ENCODE results near the gene CXCR4. TPM values are rescaled to one million over a fixed set of nuclear protein-coding genes. Genes with fewer than 3 reads are reported as not detected.

The CXCR4 gene
- polyA plus RNA-seq, 4 donors: 4.5 to 24.8 (median 8.5) TPM

GRCh38 chr2:136129601-136130000, 11.7 kb upstream of the CXCR4 start:
- Histone ChIP-seq H3K9me3 (ENCODE audit: control insufficient read depth in 2 of 2, insufficient read depth in 1 of 2, low read depth in 1 of 2, low read length in 1 of 2) (no peaks in the 10 kb centered on the region), H3K27me3 (ENCODE audit: control insufficient read depth in 3 of 3, insufficient read depth in 3 of 3, low read length in 3 of 3) (peaks cover 0 to 20% (median 0%) of the 10 kb centered on the region in 3 donors), H3K27ac (ENCODE audit: low read depth in 1 of 3, low read length in 2 of 3) (peak overlapping the region in 1 of 3 donors; percentile 89), H3K36me3 (ENCODE audit: control insufficient read depth in 3 of 3, insufficient read depth in 2 of 3, low read depth in 1 of 3, low read length in 3 of 3) (no peaks in the 10 kb centered on the region), H3K4me3 (ENCODE audit: low read depth in 1 of 3, low read length in 3 of 3) (no peak overlapping the region), H3K4me1 (ENCODE audit: control insufficient read depth in 3 of 3, insufficient read depth in 2 of 3, low read depth in 1 of 3, low read length in 2 of 3) (peaks cover 0 to 2% (median 0%) of the 10 kb centered on the region in 3 donors)
- no peak for FAIRE-seq
- DNase-seq: peak in 1 of 2 donors; percentile 56
- WGBS, 3 donors: 67 to 84% (median 70%) methylated on average over 4 of the region's 4 CpGs

GRCh38 chr2:136128905-136129304, 11.0 kb upstream of the CXCR4 start:
- no peak for FAIRE-seq

GRCh38 chr2:136128366-136128765, 10.4 kb upstream of the CXCR4 start:
- peak overlapping the region in 1 of 3 donors; percentile 89 for H3K27ac ChIP-seq (ENCODE audit: low read depth in 1 of 3, low read length in 2 of 3)
- H3K36me3 ChIP-seq (ENCODE audit: control insufficient read depth in 3 of 3, insufficient read depth in 2 of 3, low read depth in 1 of 3, low read length in 3 of 3): no peaks in the 10 kb centered on the region
- H3K4me1 ChIP-seq (ENCODE audit: control insufficient read depth in 3 of 3, insufficient read depth in 2 of 3, low read depth in 1 of 3, low read length in 2 of 3): peaks cover 0 to 2% (median 0%) of the 10 kb centered on the region in 3 donors
- FAIRE-seq (no peak), DNase-seq (no peak)
- no peaks in the 10 kb centered on the region for H3K9me3 ChIP-seq (ENCODE audit: control insufficient read depth in 2 of 2, insufficient read depth in 1 of 2, low read depth in 1 of 2, low read length in 1 of 2)
- peaks cover 0 to 23% (median 0%) of the 10 kb centered on the region in 3 donors for H3K27me3 ChIP-seq (ENCODE audit: control insufficient read depth in 3 of 3, insufficient read depth in 3 of 3, low read length in 3 of 3)
- no peak overlapping the region for H3K4me3 ChIP-seq (ENCODE audit: low read depth in 1 of 3, low read length in 3 of 3)
- WGBS, 3 donors: 94 to 97% (median 94%) methylated on average over 2 of the region's 2 CpGs

More at GRCh38 chr2:136128905-136129304, 11.0 kb upstream of the CXCR4 start:
- Histone ChIP-seq H3K27me3 (ENCODE audit: control insufficient read depth in 3 of 3, insufficient read depth in 3 of 3, low read length in 3 of 3) (peaks cover 0 to 23% (median 0%) of the 10 kb centered on the region in 3 donors), H3K27ac (ENCODE audit: low read depth in 1 of 3, low read length in 2 of 3) (peak overlapping the region in 2 of 3 donors; percentile 45 to 89), H3K36me3 (ENCODE audit: control insufficient read depth in 3 of 3, insufficient read depth in 2 of 3, low read depth in 1 of 3, low read length in 3 of 3) (no peaks in the 10 kb centered on the region), H3K4me1 (ENCODE audit: control insufficient read depth in 3 of 3, insufficient read depth in 2 of 3, low read depth in 1 of 3, low read length in 2 of 3) (peaks cover 0 to 2% (median 0%) of the 10 kb centered on the region in 3 donors), H3K4me3 (ENCODE audit: low read depth in 1 of 3, low read length in 3 of 3) (no peak overlapping the region), H3K9me3 (ENCODE audit: control insufficient read depth in 2 of 2, insufficient read depth in 1 of 2, low read depth in 1 of 2, low read length in 1 of 2) (no peaks in the 10 kb centered on the region)
- 30 to 56% (median 44%) methylated on average over 1 of the region's 1 CpG for WGBS, 3 donors
- DNase-seq: no peak

- H3K27ac ChIP-seq (ENCODE audit: low read depth in 1 of 3, low read length in 2 of 3): no peak overlapping the region
These were observed 9.4 kb upstream of the CXCR4 start for GRCh38 chr2:136127356-136127755.

GRCh38 chr2:136126421-136126926, 8.5 kb upstream of the CXCR4 start:
- H3K27me3 ChIP-seq (ENCODE audit: control insufficient read depth in 3 of 3, insufficient read depth in 3 of 3, low read length in 3 of 3): peaks cover 0 to 23% (median 0%) of the 10 kb centered on the region in 3 donors
- no peaks in the 10 kb centered on the region for H3K36me3 ChIP-seq (ENCODE audit: control insufficient read depth in 3 of 3, insufficient read depth in 2 of 3, low read depth in 1 of 3, low read length in 3 of 3)
- peaks cover 0 to 2% (median 0%) of the 10 kb centered on the region in 3 donors for H3K4me1 ChIP-seq (ENCODE audit: control insufficient read depth in 3 of 3, insufficient read depth in 2 of 3, low read depth in 1 of 3, low read length in 2 of 3)
- WGBS, 3 donors: 72 to 89% (median 76%) methylated on average over 6 of the region's 6 CpGs
- DNase-seq (no peak), FAIRE-seq (no peak)
- no peak overlapping the region for H3K4me3 ChIP-seq (ENCODE audit: low read depth in 1 of 3, low read length in 3 of 3)
- no peaks in the 10 kb centered on the region for H3K9me3 ChIP-seq (ENCODE audit: control insufficient read depth in 2 of 2, insufficient read depth in 1 of 2, low read depth in 1 of 2, low read length in 1 of 2)
- no peak overlapping the region for H3K27ac ChIP-seq (ENCODE audit: low read depth in 1 of 3, low read length in 2 of 3)

More at GRCh38 chr2:136127356-136127755, 9.4 kb upstream of the CXCR4 start:
- 79 to 85% (median 82%) methylated on average over 6 of the region's 6 CpGs for WGBS, 3 donors
- H3K4me1 ChIP-seq (ENCODE audit: control insufficient read depth in 3 of 3, insufficient read depth in 2 of 3, low read depth in 1 of 3, low read length in 2 of 3): peaks cover 0 to 2% (median 0%) of the 10 kb centered on the region in 3 donors
- H3K36me3 ChIP-seq (ENCODE audit: control insufficient read depth in 3 of 3, insufficient read depth in 2 of 3, low read depth in 1 of 3, low read length in 3 of 3): no peaks in the 10 kb centered on the region
- DNase-seq: no peak
- no peaks in the 10 kb centered on the region for H3K9me3 ChIP-seq (ENCODE audit: control insufficient read depth in 2 of 2, insufficient read depth in 1 of 2, low read depth in 1 of 2, low read length in 1 of 2)
- no peak for FAIRE-seq
- peaks cover 0 to 23% (median 0%) of the 10 kb centered on the region in 3 donors for H3K27me3 ChIP-seq (ENCODE audit: control insufficient read depth in 3 of 3, insufficient read depth in 3 of 3, low read length in 3 of 3)
- H3K4me3 ChIP-seq (ENCODE audit: low read depth in 1 of 3, low read length in 3 of 3): no peak overlapping the region

- H3K27me3 ChIP-seq (ENCODE audit: control insufficient read depth in 3 of 3, insufficient read depth in 3 of 3, low read length in 3 of 3): peaks cover 0 to 23% (median 0%) of the 10 kb centered on the region in 3 donors
- H3K4me3 ChIP-seq (ENCODE audit: low read depth in 1 of 3, low read length in 3 of 3): no peak overlapping the region
- H3K4me1 ChIP-seq (ENCODE audit: control insufficient read depth in 3 of 3, insufficient read depth in 2 of 3, low read depth in 1 of 3, low read length in 2 of 3): peaks cover 0 to 2% (median 0%) of the 10 kb centered on the region in 3 donors
- FAIRE-seq (no peak), DNase-seq (no peak)
- 42 to 60% (median 46%) methylated on average over 12 of the region's 12 CpGs for WGBS, 3 donors
- no peak overlapping the region for H3K27ac ChIP-seq (ENCODE audit: low read depth in 1 of 3, low read length in 2 of 3)
- no peaks in the 10 kb centered on the region for H3K9me3 ChIP-seq (ENCODE audit: control insufficient read depth in 2 of 2, insufficient read depth in 1 of 2, low read depth in 1 of 2, low read length in 1 of 2)
- H3K36me3 ChIP-seq (ENCODE audit: control insufficient read depth in 3 of 3, insufficient read depth in 2 of 3, low read depth in 1 of 3, low read length in 3 of 3): no peaks in the 10 kb centered on the region
These were observed 8.1 kb upstream of the CXCR4 start for GRCh38 chr2:136126021-136126420.

- no peak overlapping the region for H3K4me3 ChIP-seq (ENCODE audit: low read depth in 1 of 3, low read length in 3 of 3)
- FAIRE-seq: no peak
- DNase-seq: no peak
- H3K27ac ChIP-seq (ENCODE audit: low read depth in 1 of 3, low read length in 2 of 3): no peak overlapping the region
- H3K9me3 ChIP-seq (ENCODE audit: control insufficient read depth in 2 of 2, insufficient read depth in 1 of 2, low read depth in 1 of 2, low read length in 1 of 2): no peaks in the 10 kb centered on the region
- no peaks in the 10 kb centered on the region for H3K4me1 ChIP-seq (ENCODE audit: control insufficient read depth in 3 of 3, insufficient read depth in 2 of 3, low read depth in 1 of 3, low read length in 2 of 3)
- H3K27me3 ChIP-seq (ENCODE audit: control insufficient read depth in 3 of 3, insufficient read depth in 3 of 3, low read length in 3 of 3): peaks cover 0 to 27% (median 0%) of the 10 kb centered on the region in 3 donors
- no peaks in the 10 kb centered on the region for H3K36me3 ChIP-seq (ENCODE audit: control insufficient read depth in 3 of 3, insufficient read depth in 2 of 3, low read depth in 1 of 3, low read length in 3 of 3)
- WGBS, 3 donors: 71 to 79% (median 75%) methylated on average over 6 of the region's 6 CpGs
These were observed 7.3 kb upstream of the CXCR4 start for GRCh38 chr2:136125236-136125635.

- H3K4me1 ChIP-seq (ENCODE audit: control insufficient read depth in 3 of 3, insufficient read depth in 2 of 3, low read depth in 1 of 3, low read length in 2 of 3): no peaks in the 10 kb centered on the region
- no peak overlapping the region for H3K27ac ChIP-seq (ENCODE audit: low read depth in 1 of 3, low read length in 2 of 3)
- peaks cover 0 to 31% (median 0%) of the 10 kb centered on the region in 3 donors for H3K27me3 ChIP-seq (ENCODE audit: control insufficient read depth in 3 of 3, insufficient read depth in 3 of 3, low read length in 3 of 3)
- DNase-seq (no peak), FAIRE-seq (no peak)
- no peaks in the 10 kb centered on the region for H3K36me3 ChIP-seq (ENCODE audit: control insufficient read depth in 3 of 3, insufficient read depth in 2 of 3, low read depth in 1 of 3, low read length in 3 of 3)
- no peak overlapping the region for H3K4me3 ChIP-seq (ENCODE audit: low read depth in 1 of 3, low read length in 3 of 3)
- 64 to 82% (median 68%) methylated on average over 2 of the region's 2 CpGs for WGBS, 3 donors
- H3K9me3 ChIP-seq (ENCODE audit: control insufficient read depth in 2 of 2, insufficient read depth in 1 of 2, low read depth in 1 of 2, low read length in 1 of 2): no peaks in the 10 kb centered on the region
These were observed 6.9 kb upstream of the CXCR4 start for GRCh38 chr2:136124805-136125204.

GRCh38 chr2:136122661-136123060, 4.7 kb upstream of the CXCR4 start:
- peaks cover 0 to 52% (median 0%) of the 10 kb centered on the region in 3 donors for H3K27me3 ChIP-seq (ENCODE audit: control insufficient read depth in 3 of 3, insufficient read depth in 3 of 3, low read length in 3 of 3)
- no peaks in the 10 kb centered on the region for H3K36me3 ChIP-seq (ENCODE audit: control insufficient read depth in 3 of 3, insufficient read depth in 2 of 3, low read depth in 1 of 3, low read length in 3 of 3)
- no peak overlapping the region for H3K27ac ChIP-seq (ENCODE audit: low read depth in 1 of 3, low read length in 2 of 3)
- FAIRE-seq (no peak), DNase-seq (no peak)
- WGBS, 3 donors: 28 to 46% (median 36%) methylated on average over 3 of the region's 3 CpGs
- H3K4me1 ChIP-seq (ENCODE audit: control insufficient read depth in 3 of 3, insufficient read depth in 2 of 3, low read depth in 1 of 3, low read length in 2 of 3): peaks cover 0 to 9% (median 0%) of the 10 kb centered on the region in 3 donors
- no peak overlapping the region for H3K4me3 ChIP-seq (ENCODE audit: low read depth in 1 of 3, low read length in 3 of 3)
- no peaks in the 10 kb centered on the region for H3K9me3 ChIP-seq (ENCODE audit: control insufficient read depth in 2 of 2, insufficient read depth in 1 of 2, low read depth in 1 of 2, low read length in 1 of 2)
